ENCODE results near the gene NOL6.
"Not testable (repeated sequence)": the region's sequence is repeated elsewhere in the genome, so short reads cannot be mapped to it uniquely, and the experiment has no call there.

Gene NOL6

GRCh38 chr9:33472881-33473615 lies 676 bp downstream of the NOL6 start:
- DNase-seq (ENCODE audit: low read depth) = no peak

GRCh38 chr9:33472171-33472880 lies 1.4 kb downstream of the NOL6 start:
- DNase-seq (ENCODE audit: low read depth) = no peak

DNA sequence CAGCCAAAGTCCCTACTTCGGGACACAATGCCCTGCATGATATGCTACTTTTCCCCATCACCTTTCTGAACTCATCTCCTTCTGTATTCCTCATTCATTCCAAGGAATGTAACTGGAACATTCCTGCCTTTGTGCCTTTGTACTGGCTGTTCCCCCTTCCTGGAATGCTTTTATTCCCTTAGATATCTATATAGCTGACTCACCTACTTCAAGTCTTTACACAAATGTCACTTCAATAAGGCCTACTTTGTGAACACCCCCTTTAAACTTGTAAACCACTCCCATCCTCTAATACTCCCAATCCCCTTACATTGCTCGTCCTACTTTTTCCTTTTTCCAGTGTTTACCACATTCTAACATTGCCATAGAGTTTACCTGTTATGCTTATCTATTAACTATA lies 2.4 kb downstream of the NOL6 start:
- no peak for DNase-seq (ENCODE audit: low read depth)

- DNase-seq (ENCODE audit: low read depth) = no peak
Measured at GRCh38 chr9:33469891-33470290, 3.8 kb downstream of the NOL6 start.

- no peak for DNase-seq (ENCODE audit: low read depth)
Measured at GRCh38 chr9:33468797-33469621, 4.7 kb downstream of the NOL6 start.

DNA sequence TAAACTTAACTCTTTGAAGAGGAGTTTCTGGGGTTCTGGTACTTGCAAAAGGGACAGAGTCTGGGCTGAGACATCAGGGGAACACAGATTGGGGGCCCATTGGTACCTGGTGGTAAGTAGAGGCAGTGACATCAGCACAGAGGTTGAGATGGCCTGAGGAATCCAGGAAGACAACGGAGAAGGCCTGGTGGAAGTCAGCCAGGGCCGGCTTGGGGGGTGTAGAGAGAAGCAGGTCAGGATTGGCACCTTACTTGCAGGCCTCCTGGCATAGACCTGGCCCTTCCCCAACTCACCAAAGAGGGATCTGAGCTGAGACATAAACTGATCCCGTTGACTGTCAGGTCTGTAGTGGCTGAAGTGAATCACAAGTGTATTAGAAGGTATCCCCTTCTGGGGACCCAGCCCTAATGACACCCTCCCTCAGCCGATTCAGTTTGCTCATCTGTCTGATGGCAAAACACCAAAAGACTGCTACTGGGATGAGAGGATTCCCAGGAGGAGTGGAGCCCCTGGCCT lies 5.5 kb downstream of the NOL6 start:
- no peak for DNase-seq (ENCODE audit: low read depth)

DNA sequence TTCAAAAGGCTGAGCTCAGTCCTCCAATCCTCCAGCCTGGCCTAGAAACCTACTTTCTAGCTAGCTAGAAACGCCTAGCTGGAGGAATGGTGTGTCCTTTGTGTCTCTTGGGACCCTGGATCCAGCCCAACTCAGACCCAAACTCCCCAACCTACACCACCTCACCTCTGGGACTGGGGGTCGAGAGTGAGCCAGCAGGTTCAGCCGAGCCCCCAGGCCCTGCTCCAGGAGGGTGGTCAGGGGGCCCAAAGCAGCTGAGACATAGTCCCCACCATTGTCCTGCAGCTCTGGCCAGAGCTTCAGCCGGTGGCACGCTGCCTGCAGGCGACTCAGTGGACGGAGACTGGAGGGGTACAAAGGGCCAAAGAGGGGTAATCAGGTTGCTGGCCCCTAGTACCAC lies 6.2 kb downstream of the NOL6 start:
- no peak for DNase-seq (ENCODE audit: low read depth)

DNA sequence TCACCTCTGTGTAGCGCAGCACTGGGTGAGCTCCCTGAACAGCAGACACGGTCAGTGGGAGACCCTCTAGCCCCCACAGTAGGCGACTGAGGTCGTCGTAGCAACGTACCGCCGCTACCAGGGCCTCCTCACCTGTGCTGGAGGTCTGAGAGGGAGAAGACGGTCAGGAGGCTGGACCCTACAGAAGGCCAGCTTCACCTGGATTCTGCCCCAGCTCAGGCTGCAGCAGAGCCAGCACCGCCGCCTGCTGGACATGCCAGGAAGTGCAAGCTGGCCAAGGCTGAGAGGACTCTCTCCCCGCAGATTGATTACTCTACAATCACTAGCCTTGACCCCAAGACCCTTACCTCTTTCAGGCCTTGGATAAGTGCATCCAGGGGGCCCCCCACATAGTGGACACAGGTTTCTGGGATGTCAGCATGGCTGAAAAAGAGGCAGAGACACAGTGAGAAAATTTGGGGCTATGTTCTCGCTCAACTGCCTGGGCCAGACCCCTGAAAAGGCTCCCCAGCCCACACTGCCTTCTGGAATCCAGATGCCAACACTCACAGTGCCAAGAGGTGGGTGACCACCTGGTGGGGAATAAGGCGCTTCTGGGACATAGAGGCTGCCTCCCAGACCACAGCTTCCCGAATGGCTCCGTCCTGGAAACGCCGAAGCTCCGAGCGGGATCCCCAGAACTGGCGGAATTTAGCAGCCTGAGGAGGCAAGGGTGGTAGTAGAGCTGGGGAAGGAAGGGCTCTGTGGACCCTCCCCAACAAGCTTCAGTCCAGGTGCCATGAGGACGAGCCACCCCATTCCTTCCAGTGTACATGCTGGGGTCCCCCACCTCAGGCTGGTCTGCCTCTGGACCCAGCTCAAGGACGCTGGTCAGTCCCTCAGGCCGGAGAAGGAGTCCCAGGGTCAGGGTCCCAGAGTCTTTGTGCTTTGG lies 6.9 kb downstream of the NOL6 start:
- DNase-seq (ENCODE audit: low read depth) = no peak

GRCh38 chr9:33465596-33466564 lies 7.8 kb downstream of the NOL6 start:
- DNase-seq (ENCODE audit: low read depth) = no peak

DNA sequence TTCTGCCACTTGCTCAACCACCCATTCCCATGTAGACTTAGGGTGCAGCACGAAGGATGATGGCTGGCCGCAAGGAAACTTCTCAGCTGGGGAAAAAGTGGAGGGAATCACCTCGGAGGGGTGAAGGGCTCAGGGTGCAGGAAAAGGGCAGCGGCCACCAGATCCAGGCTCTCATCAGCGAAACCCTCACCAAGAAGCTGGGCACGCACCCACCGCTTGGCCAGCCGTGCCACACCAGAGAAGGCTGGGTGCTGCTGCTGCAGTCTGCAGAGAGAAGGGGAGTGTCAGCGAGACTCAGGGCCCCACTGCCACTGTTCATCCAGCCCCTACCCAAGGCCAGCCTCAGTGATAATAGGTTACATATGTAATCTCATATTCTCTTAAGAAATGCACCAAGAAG lies 8.6 kb downstream of the NOL6 start:
- no peak for DNase-seq (ENCODE audit: low read depth)

GRCh38 chr9:33464045-33464636 lies 9.6 kb downstream of the NOL6 start:
- DNase-seq (ENCODE audit: low read depth) = no peak

GRCh38 chr9:33463151-33463550 lies 10.6 kb downstream of the NOL6 start:
- DNase-seq (ENCODE audit: low read depth) = no peak

DNA sequence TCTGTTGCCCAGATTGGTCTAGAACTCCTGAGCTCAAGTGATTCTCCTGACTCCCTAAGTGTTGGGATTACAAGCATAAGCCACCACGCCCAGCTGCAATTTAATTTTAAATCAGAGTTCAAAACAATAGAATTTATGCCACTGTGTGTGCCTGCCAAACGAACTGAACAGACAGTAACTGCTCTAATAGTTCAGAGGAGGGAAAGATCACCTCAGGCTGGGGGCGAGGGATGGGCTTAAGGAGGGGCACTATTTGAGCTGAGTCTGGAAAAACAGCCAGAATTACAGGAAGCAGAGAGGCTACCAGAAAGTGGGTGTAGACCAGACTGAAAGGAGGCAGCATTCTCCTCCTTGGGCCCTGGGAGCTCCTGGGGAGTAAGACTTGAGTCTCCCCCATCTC lies 12.2 kb downstream of the NOL6 start:
- no peak for DNase-seq (ENCODE audit: low read depth)

- no peak for DNase-seq (ENCODE audit: low read depth)
Measured at GRCh38 chr9:33460854-33461253, 12.9 kb downstream of the NOL6 start.

GRCh38 chr9:33459115-33459514 lies 14.6 kb downstream of the NOL6 start:
- DNase-seq (ENCODE audit: low read depth) = no peak

DNA sequence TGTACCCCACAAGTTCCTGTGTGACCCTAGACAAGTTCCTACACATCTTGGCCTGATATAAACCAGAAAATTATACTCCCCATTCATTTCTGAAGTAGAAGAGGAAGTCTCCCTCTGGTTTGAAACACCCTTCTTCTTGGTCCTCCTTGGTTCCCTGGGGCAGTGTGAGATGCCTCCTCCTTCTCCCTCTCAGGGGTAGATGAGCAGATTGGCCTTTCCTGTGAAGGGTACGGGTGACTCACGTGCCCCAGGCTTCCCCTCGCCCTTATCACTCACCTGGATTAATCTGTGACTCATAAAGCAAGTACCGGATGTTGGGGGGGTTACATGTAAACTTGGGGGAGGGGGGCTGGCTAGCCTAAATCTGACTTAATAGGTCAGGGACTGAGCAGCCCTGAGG lies 15.3 kb downstream of the NOL6 start:
- no peak for DNase-seq (ENCODE audit: low read depth)

- DNase-seq (ENCODE audit: low read depth) = no peak
Measured at GRCh38 chr9:33455945-33456344, 17.8 kb downstream of the NOL6 start.

GRCh38 chr9:33455456-33455855 lies 18.3 kb downstream of the NOL6 start:
- DNase-seq (ENCODE audit: low read depth) = not testable (repeated sequence)

- DNase-seq (ENCODE audit: low read depth) = not testable (repeated sequence)
Measured at GRCh38 chr9:33454661-33455026, 19.1 kb downstream of the NOL6 start.
